Neural cell (in vitro differentiated cells): Measurements from ENCODE around the gene KCNMB2. TPM values are rescaled to one million over a fixed set of nuclear protein-coding genes. Genes with fewer than 3 reads are reported as not detected.

ENCODE experiments used
- H2AFZ ChIP-seq: fragments of 200-600, 300-800 bp; sonication (generic), shearing (Covaris generic); 2 replicates; pipeline ENCODE4 v1.6.0; 2014; ENCODE audit warnings: low read depth, mild to moderate bottlenecking, antibody characterized with exemption, low read length, moderate library complexity
- H3F3A ChIP-seq: fragments of 200-600 bp; shearing (Covaris generic); 2 replicates; pipeline ENCODE4 v1.6.1; 2016; ENCODE audit warnings: mild to moderate bottlenecking, moderate library complexity, mixed read lengths, antibody characterized with exemption, low read length; ENCODE audit not compliant: insufficient read depth, poor library complexity, severe bottlenecking
- H3K27ac ChIP-seq: fragments of 200-600, 300-800 bp; sonication (generic), shearing (Covaris generic); 2 replicates; pipeline ENCODE4 v1.5.1; 2014; ENCODE audit warnings: mild to moderate bottlenecking, low read length, moderate library complexity
- H3K27me3 ChIP-seq: fragments of 300-800, 200-600 bp; sonication (generic), shearing (Covaris generic); 2 replicates; pipeline ENCODE4 v1.6.0; 2014; ENCODE audit warnings: mild to moderate bottlenecking, low read depth, low read length, moderate library complexity; ENCODE audit not compliant: insufficient read depth
- H3K36me3 ChIP-seq: fragments of 300-800, 200-600 bp; sonication (generic), shearing (Covaris generic); 2 replicates; pipeline ENCODE4 v1.5.1; 2014; ENCODE audit warnings: mild to moderate bottlenecking, antibody characterized with exemption, low read length, moderate library complexity; ENCODE audit not compliant: insufficient read depth
- H3K4me2 ChIP-seq: fragments of 300-800, 200-600 bp; sonication (generic), shearing (Covaris generic); 2 replicates; pipeline ENCODE4 v1.6.0; 2014; ENCODE audit warnings: mild to moderate bottlenecking, low read length
- H3K4me3 ChIP-seq: fragments of 300-800, 200-600 bp; sonication (generic), shearing (Covaris generic); 2 replicates; pipeline ENCODE4 v1.5.1; 2014; ENCODE audit warnings: mild to moderate bottlenecking, low read length, moderate library complexity
- H3K79me2 ChIP-seq: fragments of 200-600 bp; shearing (Covaris generic); replicated peaks from 2 replicates; pipeline ENCODE4 v1.6.0; 2014; ENCODE audit warnings: mild to moderate bottlenecking, low read length, moderate library complexity; ENCODE audit not compliant: insufficient read depth
- H3K9ac ChIP-seq: fragments of 300-800, 200-600 bp; sonication (generic), shearing (Covaris generic); 2 replicates; pipeline ENCODE4 v1.6.1; 2016; ENCODE audit warnings: mild to moderate bottlenecking, low read length, mixed read lengths
- H3K9me2 ChIP-seq: fragments of 200-600 bp; shearing (Covaris generic); 2 replicates; pipeline ENCODE4 v1.6.1; 2016; ENCODE audit warnings: mild to moderate bottlenecking, low read length, mixed read lengths; ENCODE audit not compliant: insufficient read depth
- H3K9me3 ChIP-seq: fragments of 200-600, 300-800 bp; sonication (generic), shearing (Covaris generic); 2 replicates; pipeline ENCODE4 v1.6.1; 2016; ENCODE audit warnings: mild to moderate bottlenecking, mixed run types, low read length, moderate library complexity, mixed read lengths
- H4K20me1 ChIP-seq: fragments of 200-600 bp; shearing (Covaris generic); 2 replicates; pipeline ENCODE4 v1.6.1; 2016; ENCODE audit warnings: mild to moderate bottlenecking, mixed run types; ENCODE audit not compliant: insufficient read depth
- CTCF ChIP-seq: fragments of 450-650 bp; IDR thresholded peaks from 2 replicates; pipeline ENCODE4 v1.5.1; 2014; ENCODE audit warnings: antibody characterized with exemption, mild to moderate bottlenecking, moderate library complexity; ENCODE audit not compliant: poor library complexity, severe bottlenecking
- EP300 ChIP-seq: fragments of 450-650 bp; conservative IDR thresholded peaks from 2 replicates; pipeline ENCODE4 v1.6.1; 2014; ENCODE audit warnings: antibody characterized with exemption, mild to moderate bottlenecking, moderate library complexity; ENCODE audit not compliant: poor library complexity, severe bottlenecking
- EZH2 ChIP-seq: fragments of 200-600, 300-800 bp; shearing (Covaris generic), sonication (generic); IDR thresholded peaks from 2 replicates; pipeline ENCODE4 v1.6.1; 2014; ENCODE audit warnings: antibody characterized with exemption, low read length, borderline replicate concordance, mild to moderate bottlenecking; ENCODE audit not compliant: insufficient read depth, poor library complexity, severe bottlenecking
- MXI1 ChIP-seq: fragments of 450-650 bp; conservative IDR thresholded peaks from 2 replicates; pipeline ENCODE4 v1.6.1; 2014; ENCODE audit warnings: antibody characterized with exemption, mild to moderate bottlenecking; ENCODE audit not compliant: poor library complexity, severe bottlenecking
- POLR2AphosphoS5 ChIP-seq: IDR thresholded peaks from 2 replicates; pipeline ENCODE4 v1.6.1; 2012
- RAD21 ChIP-seq: fragments of 450-650 bp; conservative IDR thresholded peaks from 2 replicates; pipeline ENCODE4 v1.6.1; 2014; ENCODE audit warnings: antibody characterized with exemption, mild to moderate bottlenecking, moderate library complexity
- REST ChIP-seq: IDR thresholded peaks from 2 replicates; pipeline ENCODE4 v1.6.1; 2012; ENCODE audit warnings: borderline replicate concordance
- SMC3 ChIP-seq: fragments of 450-650 bp; conservative IDR thresholded peaks from 2 replicates; pipeline ENCODE4 v1.6.1; 2014; ENCODE audit warnings: antibody characterized with exemption, mild to moderate bottlenecking, moderate library complexity; ENCODE audit not compliant: poor library complexity
- TAF1 ChIP-seq: IDR thresholded peaks from 2 replicates; pipeline ENCODE4 v1.6.1; 2012; ENCODE audit warnings: low read depth
- polyA plus RNA-seq: library from polyadenylated mRNA; depleted of rRNA; stranded (reverse); fragments of >200 nt; gene quantifications from 2 replicates; pipeline ENCODE4 v1.2.3, GENCODE V29; 2014

The KCNMB2 gene
- polyA plus RNA-seq, 1 donor from 2014 or later: 0.93 TPM

- Histone ChIP-seq H3K9ac (no peak overlapping the region), H3K27ac (no peak overlapping the region), H3K9me3 (no peaks in the 10 kb centered on the region), H3K36me3 (no peaks in the 10 kb centered on the region), H3F3A (no peaks in the 10 kb centered on the region), H3K4me3 (no peak overlapping the region), H4K20me1 (no peaks in the 10 kb centered on the region), H3K79me2 (no peaks in the 10 kb centered on the region), H3K9me2 (no peaks in the 10 kb centered on the region), H3K4me2 (no peak overlapping the region), H3K27me3 (no peaks in the 10 kb centered on the region), H2AFZ (no peak overlapping the region)
- TF ChIP-seq RAD21: no peak
- no peak for TF ChIP-seq REST
- TF ChIP-seq MXI1: no peak
- no peak for TF ChIP-seq TAF1
- TF ChIP-seq EZH2: no peak
- TF ChIP-seq POLR2AphosphoS5: no peak
These were observed 67.5 kb downstream of the KCNMB2 start for GRCh38 chr3:178603735-178604134.

- no peak overlapping the region for H3K4me2 ChIP-seq
- H3K4me3 ChIP-seq: no peak overlapping the region
- H3K79me2 ChIP-seq: no peaks in the 10 kb centered on the region
- H3K27me3 ChIP-seq: no peaks in the 10 kb centered on the region
- H3K27ac ChIP-seq: no peak overlapping the region
- H2AFZ ChIP-seq: no peak overlapping the region
- H3K9ac ChIP-seq: no peak overlapping the region
- no peak for TF ChIP-seq RAD21
- TF ChIP-seq MXI1: no peak
- TF ChIP-seq CTCF: no peak
- no peak for TF ChIP-seq REST
- no peak for TF ChIP-seq POLR2AphosphoS5
- TF ChIP-seq SMC3: no peak
- no peak for TF ChIP-seq TAF1
- TF ChIP-seq EP300: no peak
- TF ChIP-seq EZH2: no peak
- H4K20me1 ChIP-seq: no peaks in the 10 kb centered on the region
- H3K9me3 ChIP-seq: no peaks in the 10 kb centered on the region
- H3F3A ChIP-seq: no peaks in the 10 kb centered on the region
- H3K36me3 ChIP-seq: no peaks in the 10 kb centered on the region
- H3K9me2 ChIP-seq: no peaks in the 10 kb centered on the region
These were observed 82.0 kb downstream of the KCNMB2 start for GRCh38 chr3:178618197-178618596.
